Tibial nerve (tissue), 4 donors: Measurements from ENCODE around the gene FAM193A. TPM values are rescaled to one million over a fixed set of nuclear protein-coding genes. Genes with fewer than 3 reads are reported as not detected.

Experiments used
- DNase-seq, 2 donors: peaks; one replicate each; pipeline ENCODE4 v3.0.0-alpha.2; 2019; ENCODE audit warnings: low spot score in 2 of 2
- H3K27ac ChIP-seq, 4 donors: fragments of 200-600 bp; sonication (generic) in 3 of 4; one replicate each; pipeline ENCODE4 v1.5.1; 2017 to 2019; ENCODE audit warnings: mild to moderate bottlenecking in 1 of 4
- H3K27me3 ChIP-seq, 2 donors: fragments of 200-600 bp; sonication (generic) in 1 of 2; one replicate each; pipeline versions ENCODE4 v1.5.1 to v1.6.0; 2017 to 2019
- H3K36me3 ChIP-seq, 3 donors: fragments of 200-600 bp; sonication (generic); one replicate each; pipeline ENCODE4 v1.5.1; 2018 to 2019
- H3K4me1 ChIP-seq, 4 donors: fragments of 200-600 bp; sonication (generic) in 3 of 4; one replicate each; pipeline ENCODE4 v1.5.1; 2017 to 2019
- H3K4me3 ChIP-seq, 4 donors: fragments of 200-600 bp; sonication (generic) in 3 of 4; one replicate each; pipeline ENCODE4 v1.5.1; 2017 to 2019; ENCODE audit warnings: mild to moderate bottlenecking in 1 of 4, moderate library complexity in 1 of 4
- H3K9me3 ChIP-seq, 4 donors: fragments of 200-600 bp; sonication (generic) in 3 of 4; one replicate each; pipeline ENCODE4 v1.5.1; 2017 to 2019
- CTCF ChIP-seq, 5 experiments: fragments of 200-600 bp in 3 of 5; fragments of 450-650 bp in 2 of 5; sonication (generic) in 3 of 5; IDR thresholded peaks; one replicate each; pipeline ENCODE4 v1.5.1; 2016 to 2019; ENCODE audit warnings: antibody characterized with exemption in 5 of 5, mild to moderate bottlenecking in 3 of 5, moderate library complexity in 2 of 5
- EP300 ChIP-seq, 2 donors: sonication (generic); formaldehyde crosslinking; IDR thresholded peaks; one replicate each; pipeline ENCODE4 v1.6.1; 2017; ENCODE audit warnings: antibody characterized with exemption in 2 of 2, mild to moderate bottlenecking in 1 of 2
- POLR2A ChIP-seq, 2 donors: fragments of 450-650 bp; IDR thresholded peaks; one replicate each; pipeline ENCODE4 v1.6.1; 2017; ENCODE audit warnings: antibody characterized with exemption in 2 of 2, mild to moderate bottlenecking in 2 of 2, moderate library complexity in 2 of 2
- WGBS, 2 donors: methylation state at CpG; one replicate each; pipeline ENCODE4 v1.1.5; 2018; 5-methylcytosine and 5-hydroxymethylcytosine counted together
- total RNA-seq, 4 donors: library from RNA; depleted of rRNA; stranded (reverse); fragments of >200 nt; gene quantifications; one replicate each; pipeline ENCODE4 v1.1.0, GENCODE V29; 2016

The FAM193A gene
- total RNA-seq, 4 donors from 2014 or later, result 28.6 to 54.6 (median 36.0) TPM

DNA sequence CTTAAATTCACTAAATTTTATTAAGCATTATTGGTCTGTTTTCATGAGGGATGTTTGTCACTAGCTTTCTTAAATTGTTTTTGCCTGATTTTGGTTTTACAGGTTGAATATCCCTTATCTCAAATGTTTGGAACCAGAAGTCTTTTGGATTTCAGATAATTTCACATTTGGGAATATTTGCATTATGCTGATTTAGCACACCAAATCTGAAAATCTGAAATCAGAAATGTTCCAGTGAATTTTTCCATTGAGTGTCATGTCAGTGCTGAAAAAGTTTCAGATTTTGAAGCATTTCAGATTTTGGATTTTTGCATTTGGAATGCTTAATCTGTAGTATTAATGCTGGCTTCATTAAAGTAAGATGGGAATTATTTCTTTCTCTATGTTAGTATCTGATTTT is 14.7 kb downstream of the FAM193A start:
- no peaks in the 10 kb centered on the region for H3K36me3 ChIP-seq
- no peak overlapping the region for H3K4me3 ChIP-seq
- H3K27ac ChIP-seq, result no peak overlapping the region
- DNase-seq, result no peak
- H3K9me3 ChIP-seq, result no peaks in the 10 kb centered on the region
- no peaks in the 10 kb centered on the region for H3K27me3 ChIP-seq
- peaks cover 0 to 19% (median 0%) of the 10 kb centered on the region in 4 donors for H3K4me1 ChIP-seq
- TF ChIP-seq POLR2A (IDR thresholded peaks at IDR 0.05) (no peak), EP300 (IDR thresholded peaks at IDR 0.05) (no peak), CTCF (IDR thresholded peaks at IDR 0.05) (no peak)

DNA sequence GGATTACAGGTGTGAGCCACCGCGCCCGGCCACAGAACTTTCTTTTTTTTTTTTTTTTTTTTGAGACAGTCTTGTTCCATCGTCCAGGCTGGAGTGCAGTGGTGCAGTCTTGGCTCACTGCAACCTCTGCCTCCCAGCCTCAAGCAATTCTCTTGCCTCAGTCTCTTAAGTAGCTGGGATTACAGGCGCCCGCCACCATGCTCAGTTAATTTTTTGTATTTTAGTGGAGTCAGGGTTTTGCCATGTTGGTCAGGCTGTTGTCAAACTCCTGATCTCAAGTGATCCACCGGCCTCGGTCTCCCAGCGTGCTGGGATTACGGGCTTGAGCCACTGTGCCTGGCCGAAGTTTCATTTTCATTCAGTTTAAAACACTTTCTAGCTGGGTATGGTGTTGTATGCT is 16.4 kb downstream of the FAM193A start:
- Histone ChIP-seq H3K4me3 (no peak overlapping the region), H3K27ac (no peak overlapping the region), H3K27me3 (no peaks in the 10 kb centered on the region), H3K4me1 (peaks cover 0 to 32% (median 0%) of the 10 kb centered on the region in 4 donors), H3K36me3 (no peaks in the 10 kb centered on the region), H3K9me3 (no peaks in the 10 kb centered on the region)
- no peak for DNase-seq
- TF ChIP-seq EP300 (IDR thresholded peaks at IDR 0.05) (no peak), CTCF (IDR thresholded peaks at IDR 0.05) (no peak), POLR2A (IDR thresholded peaks at IDR 0.05) (no peak)
- 94 to 96% methylated on average over 11 of the region's 11 CpGs for WGBS, 2 donors

DNA sequence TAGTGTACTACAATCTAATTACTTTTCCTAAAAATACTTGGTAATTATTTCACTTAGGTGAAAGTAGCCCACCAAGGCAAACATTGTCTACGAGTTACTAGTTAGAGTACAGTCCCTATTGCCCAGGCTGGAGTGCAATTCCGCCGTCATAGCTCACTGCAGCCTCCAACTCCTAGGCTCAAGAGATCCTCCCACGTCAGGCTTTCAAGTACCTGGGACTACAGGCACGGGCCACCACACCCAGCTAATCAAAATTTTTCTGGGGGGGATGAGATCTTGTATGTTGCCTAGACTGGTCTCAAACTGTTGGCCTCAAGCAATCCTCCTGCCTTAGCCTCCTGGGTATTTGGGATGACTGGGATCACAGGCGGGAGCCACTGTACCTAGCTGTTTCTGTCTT is 21.9 kb downstream of the FAM193A start:
- DNase-seq, result no peak
- Histone ChIP-seq H3K27me3 (no peaks in the 10 kb centered on the region), H3K4me1 (peaks cover 0 to 35% (median 0%) of the 10 kb centered on the region in 4 donors), H3K4me3 (no peak overlapping the region), H3K9me3 (no peaks in the 10 kb centered on the region), H3K36me3 (peaks cover 0 to 5% (median 0%) of the 10 kb centered on the region in 3 donors), H3K27ac (no peak overlapping the region)
- TF ChIP-seq CTCF (IDR thresholded peaks at IDR 0.05), result no peak
- TF ChIP-seq POLR2A (IDR thresholded peaks at IDR 0.05), result no peak
- TF ChIP-seq EP300 (IDR thresholded peaks at IDR 0.05), result no peak
- WGBS, 2 donors, result 86 to 89% methylated on average over 6 of the region's 6 CpGs

- Histone ChIP-seq H3K4me3 (no peak overlapping the region), H3K4me1 (peaks cover 0 to 34% (median 0%) of the 10 kb centered on the region in 4 donors), H3K36me3 (peaks cover 0 to 5% (median 0%) of the 10 kb centered on the region in 3 donors), H3K27me3 (no peaks in the 10 kb centered on the region), H3K27ac (no peak overlapping the region), H3K9me3 (no peaks in the 10 kb centered on the region)
- WGBS, 2 donors, result 81 to 92% methylated on average over 12 of the region's 12 CpGs
- no peak for DNase-seq
- no peak for TF ChIP-seq POLR2A (IDR thresholded peaks at IDR 0.05)
- no peak for TF ChIP-seq CTCF (IDR thresholded peaks at IDR 0.05)
- TF ChIP-seq EP300 (IDR thresholded peaks at IDR 0.05), result no peak
Measured at GRCh38 chr4:2560167-2560566, 23.7 kb downstream of the FAM193A start.

DNA sequence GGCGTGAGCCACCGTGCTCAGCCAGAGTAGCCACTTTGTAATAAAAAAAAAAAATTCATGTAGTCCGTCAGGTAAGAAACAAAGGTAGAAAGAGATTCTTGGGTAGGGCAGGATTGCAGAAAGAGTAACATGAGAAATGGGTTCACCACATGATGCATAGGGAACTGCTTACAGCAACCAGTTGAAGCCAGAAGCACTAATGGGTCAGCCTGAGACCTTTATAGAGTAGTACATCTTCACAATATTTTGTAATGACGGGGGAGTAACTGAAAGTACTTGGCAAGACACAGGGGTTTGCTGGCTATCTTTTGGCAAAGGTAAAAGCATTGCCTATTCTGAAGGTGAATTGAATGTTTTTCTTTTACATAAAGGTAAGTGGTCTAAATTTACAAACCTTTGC is 29.1 kb downstream of the FAM193A start:
- DNase-seq, result no peak
- TF ChIP-seq EP300 (IDR thresholded peaks at IDR 0.05) (no peak), CTCF (IDR thresholded peaks at IDR 0.05) (no peak), POLR2A (IDR thresholded peaks at IDR 0.05) (no peak)
- Histone ChIP-seq H3K36me3 (peaks cover 0 to 5% (median 0%) of the 10 kb centered on the region in 3 donors), H3K27ac (no peak overlapping the region), H3K9me3 (no peaks in the 10 kb centered on the region), H3K4me1 (peaks cover 0 to 29% (median 4%) of the 10 kb centered on the region in 4 donors), H3K4me3 (no peak overlapping the region), H3K27me3 (no peaks in the 10 kb centered on the region)
- WGBS, 2 donors, result 91 to 94% methylated on average over 4 of the region's 4 CpGs
